Heart left ventricle (tissue), 13 donors: ENCODE results near the gene PLAC8.
"Not testable (repeated sequence)": the region's sequence is repeated elsewhere in the genome, so short reads cannot be mapped to it uniquely, and the experiment has no call there.

Experiments used
- CTCF ChIP-seq, 12 donors: fragments of 200-600 bp; sonication (generic) in 4 of 12; IDR thresholded peaks; one replicate each; pipeline versions ENCODE4 v1.5.0 to v1.8.0; 2018 to 2022; ENCODE audit warnings: antibody characterized with exemption in 12 of 12, mild to moderate bottlenecking in 5 of 12
- POLR2A ChIP-seq, 2 donors: fragments of 450-650 bp; IDR thresholded peaks; one replicate each; pipeline ENCODE4 v1.6.1; 2017; ENCODE audit warnings: antibody characterized with exemption in 2 of 2, mild to moderate bottlenecking in 2 of 2, moderate library complexity in 2 of 2
- donor health status: ischemic (EF 13 %, LVEDD 7.1; RV severe dilation, severe dysfunction).
- donor health status: DM: no; HTN: yes; CAD: no.
- donor health status: DM: no; HTN: no; CAD: no.
- donor health status: ischemic (EF 25% LVEDD 6.9; RV normal size, moderate dysfunction).
- donor health status: ischemic (EF 25% LVEDD 5.7; RV mildly dilated, moderate dysfunction).
- donor health status: ischemic (EF 35%, LVEDD 5.7; RV mildly dilated, moderate dysfunction).
- donor health status: nonischemic (EF 11% LVEDD 7.7; RV severe dilation, severe dysfunction).
- donor health status: DM: yes; HTN: yes; CAD: no.
- donor health status: PGD.
- donor health status: ischemic (EF 29% LVEDD 5.4; RV normal size, mild dysfunction).
- donor health status: nonischemic (EF 23%, LVEDD 6.1; RV moderate dilation, normal function).

GRCh38 chr4:83145776-83146175, 31.2 kb upstream of the PLAC8 start:
- TF ChIP-seq CTCF, POLR2A (IDR thresholded peaks at IDR 0.05): not testable (repeated sequence)
